ENCODE measurements around the gene RNU2-1.
"Not testable (repeated sequence)": the region's sequence is repeated elsewhere in the genome, so short reads cannot be mapped to it uniquely, and the experiment has no call there.

Gene RNU2-1
- long read RNA-seq, partial matches to known transcripts: 0 of 1 reads
- long read RNA-seq, other reads (novel, unspliced or antisense): 0 of 1 reads

- not testable (repeated sequence) for H3K27ac ChIP-seq (replicated peaks); H3K27me3 ChIP-seq (ENCODE audit: insufficient read depth, poor library complexity, severe bottlenecking); H3K4me3 ChIP-seq (replicated peaks; ENCODE audit: insufficient read depth, low read length); DNase-seq (ENCODE audit: low read depth in 1 of 2, low spot score in 1 of 2)
Measured at GRCh38 chr17:43233877-43234276, at the start of gene RNU2-1. Gene RNU2-1, minus strand, starts transcription at chr17:43233977.

- DNase-seq (ENCODE audit: low read depth in 1 of 2, low spot score in 1 of 2); H3K27ac ChIP-seq (replicated peaks); H3K4me3 ChIP-seq (replicated peaks; ENCODE audit: insufficient read depth, low read length); H3K27me3 ChIP-seq (ENCODE audit: insufficient read depth, poor library complexity, severe bottlenecking): not testable (repeated sequence)
Measured at GRCh38 chr17:43272914-43273313, 39.1 kb upstream of the RNU2-1 start.

GRCh38 chr17:43272483-43272882, 38.7 kb upstream of the RNU2-1 start:
- DNase-seq (ENCODE audit: low read depth in 1 of 2, low spot score in 1 of 2): peak in 1 of 2 experiments; percentile 42
- H3K27ac ChIP-seq (replicated peaks); H3K27me3 ChIP-seq (ENCODE audit: insufficient read depth, poor library complexity, severe bottlenecking); H3K4me3 ChIP-seq (replicated peaks; ENCODE audit: insufficient read depth, low read length): not testable (repeated sequence)
- 0 out of 2 replicates have a peak, but pooled peaks have one; percentile 30 for TF ChIP-seq POLR2AphosphoS5 (IDR thresholded peaks at IDR 0.05; ENCODE audit: low read depth)

- not testable (repeated sequence) for H3K27ac ChIP-seq (replicated peaks); H3K27me3 ChIP-seq (ENCODE audit: insufficient read depth, poor library complexity, severe bottlenecking); DNase-seq (ENCODE audit: low read depth in 1 of 2, low spot score in 1 of 2); H3K4me3 ChIP-seq (replicated peaks; ENCODE audit: insufficient read depth, low read length)
Measured at GRCh38 chr17:43270552-43271504, 37.1 kb upstream of the RNU2-1 start.

GRCh38 chr17:43246456-43246855, 12.7 kb upstream of the RNU2-1 start:
- H3K4me3 ChIP-seq (replicated peaks; ENCODE audit: insufficient read depth, low read length); H3K27ac ChIP-seq (replicated peaks); DNase-seq (ENCODE audit: low read depth in 1 of 2, low spot score in 1 of 2); H3K27me3 ChIP-seq (ENCODE audit: insufficient read depth, poor library complexity, severe bottlenecking): not testable (repeated sequence)

GRCh38 chr17:43240596-43241352, 7.0 kb upstream of the RNU2-1 start:
- H3K4me3 ChIP-seq (replicated peaks; ENCODE audit: insufficient read depth, low read length); DNase-seq (ENCODE audit: low read depth in 1 of 2, low spot score in 1 of 2); H3K27ac ChIP-seq (replicated peaks); H3K27me3 ChIP-seq (ENCODE audit: insufficient read depth, poor library complexity, severe bottlenecking): not testable (repeated sequence)

- H3K27ac ChIP-seq (replicated peaks); DNase-seq (ENCODE audit: low read depth in 1 of 2, low spot score in 1 of 2); H3K4me3 ChIP-seq (replicated peaks; ENCODE audit: insufficient read depth, low read length); H3K27me3 ChIP-seq (ENCODE audit: insufficient read depth, poor library complexity, severe bottlenecking): not testable (repeated sequence)
Measured at GRCh38 chr17:43239597-43239996, 5.8 kb upstream of the RNU2-1 start.

- not testable (repeated sequence) for H3K4me3 ChIP-seq (replicated peaks; ENCODE audit: insufficient read depth, low read length); H3K27me3 ChIP-seq (ENCODE audit: insufficient read depth, poor library complexity, severe bottlenecking); DNase-seq (ENCODE audit: low read depth in 1 of 2, low spot score in 1 of 2); H3K27ac ChIP-seq (replicated peaks)
Measured at GRCh38 chr17:43233263-43233662, 514 bp downstream of the RNU2-1 start.

- H3K4me3 ChIP-seq (replicated peaks; ENCODE audit: insufficient read depth, low read length): peak overlapping the region; percentile 15; the same call in 1 of the 2 replicates
- DNase-seq (ENCODE audit: low read depth in 1 of 2, low spot score in 1 of 2): peak in 1 of 2 experiments; percentile 51
- not testable (repeated sequence) for H3K27me3 ChIP-seq (ENCODE audit: insufficient read depth, poor library complexity, severe bottlenecking); H3K27ac ChIP-seq (replicated peaks)
Measured at GRCh38 chr17:43232021-43232699, 1.6 kb downstream of the RNU2-1 start.

GRCh38 chr17:43231205-43232020, 2.4 kb downstream of the RNU2-1 start:
- H3K27me3 ChIP-seq (ENCODE audit: insufficient read depth, poor library complexity, severe bottlenecking); H3K27ac ChIP-seq (replicated peaks); DNase-seq (ENCODE audit: low read depth in 1 of 2, low spot score in 1 of 2): not testable (repeated sequence)
- H3K4me3 ChIP-seq (replicated peaks; ENCODE audit: insufficient read depth, low read length): peak overlapping the region; percentile 15; the same call in 1 of the 2 replicates

GRCh38 chr17:43228020-43228782, 5.6 kb downstream of the RNU2-1 start, which contains the start of gene CCDC200:
Gene CCDC200, minus strand, starts transcription at chr17:43228623. Its CDS starts 69 bp downstream, at chr17:43228554.
- H3K27me3 ChIP-seq (ENCODE audit: insufficient read depth, poor library complexity, severe bottlenecking); H3K4me3 ChIP-seq (replicated peaks; ENCODE audit: insufficient read depth, low read length); DNase-seq (ENCODE audit: low read depth in 1 of 2, low spot score in 1 of 2); H3K27ac ChIP-seq (replicated peaks): not testable (repeated sequence)
